ENCODE measurements around the gene POLRMT. TPM values are rescaled to one million over a fixed set of nuclear protein-coding genes. Genes with fewer than 3 reads are reported as not detected.

POLRMT gene
- polyA plus RNA-seq, 1 donor (not counting 4 experiments of a cell fraction or from before 2014, with no cell fraction given) = 33.3 TPM

- H3K36me3 ChIP-seq (ENCODE audit: control insufficient read depth in 2 of 2, extremely low read depth in 1 of 2, insufficient read depth in 2 of 2, low read length in 2 of 2) = peaks cover 9 to 19% of the 10 kb centered on the region in 2 experiments
- no peaks in the 10 kb centered on the region for H3K9me1 ChIP-seq (ENCODE audit: control insufficient read depth, extremely low read depth, insufficient read depth, low read length)
- DNase-seq (ENCODE audit: low read depth, low spot score) (no peak), FAIRE-seq (no peak)
- no peak for TF ChIP-seq EZH2 (IDR thresholded peaks at IDR 0.05; ENCODE audit: low read length)
- TF ChIP-seq, protein P1, sequence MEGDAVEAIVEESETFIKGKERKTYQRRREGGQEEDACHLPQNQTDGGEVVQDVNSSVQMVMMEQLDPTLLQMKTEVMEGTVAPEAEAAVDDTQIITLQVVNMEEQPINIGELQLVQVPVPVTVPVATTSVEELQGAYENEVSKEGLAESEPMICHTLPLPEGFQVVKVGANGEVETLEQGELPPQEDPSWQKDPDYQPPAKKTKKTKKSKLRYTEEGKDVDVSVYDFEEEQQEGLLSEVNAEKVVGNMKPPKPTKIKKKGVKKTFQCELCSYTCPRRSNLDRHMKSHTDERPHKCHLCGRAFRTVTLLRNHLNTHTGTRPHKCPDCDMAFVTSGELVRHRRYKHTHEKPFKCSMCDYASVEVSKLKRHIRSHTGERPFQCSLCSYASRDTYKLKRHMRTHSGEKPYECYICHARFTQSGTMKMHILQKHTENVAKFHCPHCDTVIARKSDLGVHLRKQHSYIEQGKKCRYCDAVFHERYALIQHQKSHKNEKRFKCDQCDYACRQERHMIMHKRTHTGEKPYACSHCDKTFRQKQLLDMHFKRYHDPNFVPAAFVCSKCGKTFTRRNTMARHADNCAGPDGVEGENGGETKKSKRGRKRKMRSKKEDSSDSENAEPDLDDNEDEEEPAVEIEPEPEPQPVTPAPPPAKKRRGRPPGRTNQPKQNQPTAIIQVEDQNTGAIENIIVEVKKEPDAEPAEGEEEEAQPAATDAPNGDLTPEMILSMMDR (optimal IDR thresholded peaks at IDR 0.05 in 1 of 3, IDR thresholded peaks at IDR 0.05 in 1 of 3, conservative IDR thresholded peaks at IDR 0.05 in 1 of 3; ENCODE audit: extremely low read depth in 1 of 3, insufficient read depth in 2 of 3, low read length in 3 of 3) = no peak
- H3K79me2 ChIP-seq (ENCODE audit: control insufficient read depth, insufficient read depth, low read length) = peaks cover 4% of the 10 kb centered on the region
- no peak overlapping the region for H3K4me2 ChIP-seq (ENCODE audit: control insufficient read depth, extremely low read depth, insufficient read depth, low read depth, low read length)
- no peak overlapping the region for H3K4me3 ChIP-seq (ENCODE audit: control insufficient read depth in 2 of 3, extremely low read depth in 1 of 3, insufficient read depth in 2 of 3, low read depth in 1 of 3, low read length in 3 of 3)
- dilution Hi-C loops (cut with MboI; ENCODE audit: extremely low pct_ligation_motif_present, low sequenced_read_pairs) = no loop called here
- no peak overlapping the region for H3K9ac ChIP-seq (ENCODE audit: control insufficient read depth, extremely low read depth, insufficient read depth, low read length)
- no peaks in the 10 kb centered on the region for H3K27me3 ChIP-seq (ENCODE audit: control insufficient read depth, extremely low read depth, insufficient read depth, low read length)
- no peaks in the 10 kb centered on the region for H3K9me3 ChIP-seq (ENCODE audit: control insufficient read depth, low read depth, low read length)
- H4K20me1 ChIP-seq (ENCODE audit: control insufficient read depth, extremely low read depth, insufficient read depth, low read length) = peaks cover 3% of the 10 kb centered on the region
- H3K27ac ChIP-seq (ENCODE audit: control insufficient read depth, insufficient read depth, low read length) = no peak overlapping the region
- no peak overlapping the region for H2AFZ ChIP-seq (ENCODE audit: control insufficient read depth, low read length)
- H3K4me1 ChIP-seq (ENCODE audit: control insufficient read depth, extremely low read depth, insufficient read depth, low read length) = peaks cover 4% of the 10 kb centered on the region
Observed at GRCh38 chr19:644789-645188, 11.5 kb upstream of the POLRMT start.

- TF ChIP-seq, protein P1 (optimal IDR thresholded peaks at IDR 0.05 in 1 of 3, IDR thresholded peaks at IDR 0.05 in 1 of 3, conservative IDR thresholded peaks at IDR 0.05 in 1 of 3; ENCODE audit: extremely low read depth in 1 of 3, insufficient read depth in 2 of 3, low read length in 3 of 3) = no peak
- TF ChIP-seq EZH2 (IDR thresholded peaks at IDR 0.05; ENCODE audit: low read length) = no peak
- peaks cover 4% of the 10 kb centered on the region for H3K4me1 ChIP-seq (ENCODE audit: control insufficient read depth, extremely low read depth, insufficient read depth, low read length)
- FAIRE-seq (no peak), DNase-seq (ENCODE audit: low read depth, low spot score) (no peak)
- no peak overlapping the region for H3K4me2 ChIP-seq (ENCODE audit: control insufficient read depth, extremely low read depth, insufficient read depth, low read depth, low read length)
- H3K9me1 ChIP-seq (ENCODE audit: control insufficient read depth, extremely low read depth, insufficient read depth, low read length) = no peaks in the 10 kb centered on the region
- H3K27me3 ChIP-seq (ENCODE audit: control insufficient read depth, extremely low read depth, insufficient read depth, low read length) = no peaks in the 10 kb centered on the region
- H3K9ac ChIP-seq (ENCODE audit: control insufficient read depth, extremely low read depth, insufficient read depth, low read length) = no peak overlapping the region
- no peaks in the 10 kb centered on the region for H3K9me3 ChIP-seq (ENCODE audit: control insufficient read depth, low read depth, low read length)
- H4K20me1 ChIP-seq (ENCODE audit: control insufficient read depth, extremely low read depth, insufficient read depth, low read length) = peaks cover 3% of the 10 kb centered on the region
- H3K4me3 ChIP-seq (ENCODE audit: control insufficient read depth in 2 of 3, extremely low read depth in 1 of 3, insufficient read depth in 2 of 3, low read depth in 1 of 3, low read length in 3 of 3) = no peak overlapping the region
- no peak overlapping the region for H3K27ac ChIP-seq (ENCODE audit: control insufficient read depth, insufficient read depth, low read length)
- H3K36me3 ChIP-seq (ENCODE audit: control insufficient read depth in 2 of 2, extremely low read depth in 1 of 2, insufficient read depth in 2 of 2, low read length in 2 of 2) = peaks cover 9 to 19% of the 10 kb centered on the region in 2 experiments
- no peak overlapping the region for H2AFZ ChIP-seq (ENCODE audit: control insufficient read depth, low read length)
- peaks cover 2% of the 10 kb centered on the region for H3K79me2 ChIP-seq (ENCODE audit: control insufficient read depth, insufficient read depth, low read length)
- dilution Hi-C loops (cut with MboI; ENCODE audit: extremely low pct_ligation_motif_present, low sequenced_read_pairs) = no loop called here
Observed at GRCh38 chr19:644363-644762, 11.0 kb upstream of the POLRMT start.
